GM11168 (cell line): ENCODE data around the gene GTPBP1.

ENCODE experiments used
- in situ Hi-C: fragments of 300-500 bp; cut with MboI; formaldehyde crosslinking; loops from one replicate; pipeline ENCODE4 v1.12.0; 2022; ENCODE audit warnings: low sequenced_read_pairs; ENCODE audit not compliant: unreplicated experiment

The GTPBP1 gene

GRCh38 chr22:38700789-38701628 lies 4.7 kb upstream of the GTPBP1 start, which contains the start of gene JOSD1:
JOSD1 (minus strand) TSS chr22:38700943; CDS start chr22:38699987, 956 bp downstream.
- in situ Hi-C loops = no loop called here

GRCh38 chr22:38704654-38705234 lies 1.0 kb upstream of the GTPBP1 start:
- in situ Hi-C loops = no loop called here

GRCh38 chr22:38706101-38706900 lies 557 bp downstream of the GTPBP1 start:
- in situ Hi-C loops = no loop called here

- in situ Hi-C loops = no loop called here
These were observed 1.1 kb downstream of the GTPBP1 start for GRCh38 chr22:38706901-38707195.

- in situ Hi-C loops = no loop called here
These were observed 1.6 kb downstream of the GTPBP1 start for GRCh38 chr22:38707346-38707745.

- in situ Hi-C loops = no loop called here
These were observed 2.2 kb downstream of the GTPBP1 start for GRCh38 chr22:38707984-38708383.

GRCh38 chr22:38709306-38709705 lies 3.6 kb downstream of the GTPBP1 start:
- in situ Hi-C loops = no loop called here

- in situ Hi-C loops = no loop called here
These were observed 4.6 kb downstream of the GTPBP1 start for GRCh38 chr22:38710351-38710750.

GRCh38 chr22:38710866-38711265 lies 5.1 kb downstream of the GTPBP1 start:
- in situ Hi-C loops = no loop called here

- in situ Hi-C loops = no loop called here
These were observed 6.9 kb downstream of the GTPBP1 start for GRCh38 chr22:38712486-38713207.

- in situ Hi-C loops = no loop called here
These were observed 8.2 kb downstream of the GTPBP1 start for GRCh38 chr22:38713921-38714320.

- in situ Hi-C loops = no loop called here
These were observed 9.5 kb downstream of the GTPBP1 start for GRCh38 chr22:38715176-38715764.

GRCh38 chr22:38715852-38716251 lies 10.1 kb downstream of the GTPBP1 start:
- in situ Hi-C loops = no loop called here

- in situ Hi-C loops = no loop called here
These were observed 10.5 kb downstream of the GTPBP1 start for GRCh38 chr22:38716271-38716670.

- in situ Hi-C loops = no loop called here
These were observed 11.1 kb downstream of the GTPBP1 start for GRCh38 chr22:38716826-38717225.

- in situ Hi-C loops = no loop called here
These were observed 11.5 kb downstream of the GTPBP1 start for GRCh38 chr22:38717244-38717643.

GRCh38 chr22:38718414-38718813 lies 12.7 kb downstream of the GTPBP1 start:
- in situ Hi-C loops = no loop called here

- in situ Hi-C loops = no loop called here
These were observed 13.5 kb downstream of the GTPBP1 start for GRCh38 chr22:38719196-38719595.

GRCh38 chr22:38720350-38720749 lies 14.6 kb downstream of the GTPBP1 start:
- in situ Hi-C loops = no loop called here

- in situ Hi-C loops = no loop called here
These were observed 15.8 kb downstream of the GTPBP1 start for GRCh38 chr22:38721551-38721950.
